GM12875 (cell line): ENCODE results near the gene GALNT7.

Experiments used
- H3K4me3 ChIP-seq: one replicate; pipeline ENCODE4 v1.5.1; 2011; ENCODE audit warnings: low read depth, low read length, control low read depth
- TF ChIP-seq, protein P1 (sequence below): IDR thresholded peaks from 2 replicates; pipeline ENCODE4 v1.5.1; 2011; ENCODE audit warnings: low read depth, mild to moderate bottlenecking, control low read depth, inconsistent platforms, low read length, moderate library complexity, borderline replicate concordance; ENCODE audit not compliant: insufficient read depth

Gene GALNT7

DNA sequence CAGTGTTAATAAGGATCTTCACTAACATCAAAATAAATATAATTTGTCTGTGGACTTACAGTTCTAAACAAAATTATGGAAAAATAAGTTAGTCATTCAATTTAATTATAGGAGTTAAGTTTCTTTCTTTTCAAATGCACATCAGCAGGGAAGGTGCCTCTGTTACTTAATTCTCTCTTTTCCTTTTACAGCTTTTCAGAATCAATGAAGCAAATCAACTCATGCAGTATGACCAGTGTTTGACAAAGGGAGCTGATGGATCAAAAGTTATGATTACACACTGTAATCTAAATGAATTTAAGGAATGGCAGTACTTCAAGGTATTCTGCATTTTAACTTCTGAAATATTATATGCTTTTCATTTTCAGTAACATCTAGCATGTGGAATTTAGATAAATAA, 149.6 kb downstream of the GALNT7 start:
- TF ChIP-seq, protein P1, sequence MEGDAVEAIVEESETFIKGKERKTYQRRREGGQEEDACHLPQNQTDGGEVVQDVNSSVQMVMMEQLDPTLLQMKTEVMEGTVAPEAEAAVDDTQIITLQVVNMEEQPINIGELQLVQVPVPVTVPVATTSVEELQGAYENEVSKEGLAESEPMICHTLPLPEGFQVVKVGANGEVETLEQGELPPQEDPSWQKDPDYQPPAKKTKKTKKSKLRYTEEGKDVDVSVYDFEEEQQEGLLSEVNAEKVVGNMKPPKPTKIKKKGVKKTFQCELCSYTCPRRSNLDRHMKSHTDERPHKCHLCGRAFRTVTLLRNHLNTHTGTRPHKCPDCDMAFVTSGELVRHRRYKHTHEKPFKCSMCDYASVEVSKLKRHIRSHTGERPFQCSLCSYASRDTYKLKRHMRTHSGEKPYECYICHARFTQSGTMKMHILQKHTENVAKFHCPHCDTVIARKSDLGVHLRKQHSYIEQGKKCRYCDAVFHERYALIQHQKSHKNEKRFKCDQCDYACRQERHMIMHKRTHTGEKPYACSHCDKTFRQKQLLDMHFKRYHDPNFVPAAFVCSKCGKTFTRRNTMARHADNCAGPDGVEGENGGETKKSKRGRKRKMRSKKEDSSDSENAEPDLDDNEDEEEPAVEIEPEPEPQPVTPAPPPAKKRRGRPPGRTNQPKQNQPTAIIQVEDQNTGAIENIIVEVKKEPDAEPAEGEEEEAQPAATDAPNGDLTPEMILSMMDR, result no peak
- no peak overlapping the region for H3K4me3 ChIP-seq

DNA sequence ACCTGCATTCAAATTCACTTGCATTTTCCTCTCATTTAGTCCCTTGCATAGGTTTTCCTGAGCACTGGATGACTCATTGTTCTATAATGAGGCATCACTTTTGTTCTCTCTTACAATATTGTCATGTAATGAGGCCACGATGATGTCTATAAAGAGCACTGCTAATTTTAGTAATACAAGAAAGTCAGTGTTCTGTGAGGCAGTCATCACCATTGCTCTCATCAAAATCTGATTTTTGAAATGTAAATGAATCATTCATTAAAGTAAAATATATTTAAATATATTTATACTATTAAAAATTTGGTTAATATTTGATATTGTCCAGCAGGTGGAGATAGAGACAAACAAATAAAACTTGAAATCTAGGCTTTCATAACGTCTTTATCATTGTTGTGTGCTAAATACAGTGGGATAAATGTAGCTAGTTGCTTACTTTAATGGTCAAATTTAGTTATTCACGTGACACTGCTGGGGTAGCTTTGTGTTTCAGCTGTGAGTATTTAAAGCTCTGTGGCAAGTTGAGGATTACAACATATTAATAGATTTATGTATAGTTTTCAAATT, 150.1 kb downstream of the GALNT7 start:
- TF ChIP-seq, protein P1, result no peak
- no peak overlapping the region for H3K4me3 ChIP-seq

DNA sequence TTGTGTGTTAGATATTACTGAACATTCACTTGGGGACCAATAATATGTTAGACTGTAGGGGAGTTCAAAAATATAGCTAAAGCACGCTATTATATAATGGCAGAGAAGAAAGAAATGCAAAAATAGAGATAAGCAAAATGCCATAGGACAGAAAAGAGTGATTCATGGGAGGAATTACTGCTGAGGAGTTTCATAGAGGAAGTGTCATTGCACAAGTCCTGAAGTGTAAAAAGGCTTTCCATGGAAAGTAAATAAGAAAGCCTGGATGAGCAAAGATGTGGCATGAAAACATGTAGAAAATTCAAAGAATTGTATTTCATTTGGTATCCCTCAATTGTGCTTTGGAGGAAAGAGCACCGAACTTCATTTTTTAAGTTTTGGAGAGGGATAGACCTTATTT, 151.1 kb downstream of the GALNT7 start:
- no peak overlapping the region for H3K4me3 ChIP-seq
- TF ChIP-seq, protein P1, result no peak

DNA sequence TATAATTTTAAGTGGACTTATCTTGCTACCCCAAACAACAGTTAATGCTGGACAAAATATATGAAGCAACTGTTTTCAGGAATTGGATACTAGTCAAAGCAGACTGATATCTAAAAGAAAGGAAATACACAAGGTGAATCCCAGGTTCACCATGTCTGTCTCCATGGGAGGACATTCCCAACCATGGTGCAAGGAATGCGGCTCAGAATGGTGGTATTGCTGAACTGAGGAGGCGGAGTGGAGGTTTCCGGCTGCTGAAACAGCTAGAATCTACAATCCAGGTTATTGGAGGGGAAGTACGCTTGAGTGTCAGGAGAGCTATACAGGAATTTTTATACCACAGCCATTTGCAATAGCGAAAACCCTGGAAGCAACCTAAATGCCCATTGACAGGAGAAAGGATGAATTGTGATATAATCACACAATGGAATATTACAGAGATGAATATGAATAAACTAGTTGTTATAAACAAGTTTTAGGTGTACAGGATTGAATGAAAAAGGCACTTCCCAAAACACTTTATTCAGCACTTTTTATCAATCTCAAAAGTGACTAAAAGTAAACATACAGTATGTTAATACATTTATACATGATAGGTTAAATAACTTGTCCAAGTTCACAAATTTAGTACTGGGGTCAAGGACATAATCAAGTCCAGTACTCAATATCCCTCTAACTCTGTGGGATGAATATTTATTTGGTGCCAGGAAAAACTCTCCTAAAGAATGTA, 156.6 kb downstream of the GALNT7 start:
- TF ChIP-seq, protein P1, result no peak
- no peak overlapping the region for H3K4me3 ChIP-seq

DNA sequence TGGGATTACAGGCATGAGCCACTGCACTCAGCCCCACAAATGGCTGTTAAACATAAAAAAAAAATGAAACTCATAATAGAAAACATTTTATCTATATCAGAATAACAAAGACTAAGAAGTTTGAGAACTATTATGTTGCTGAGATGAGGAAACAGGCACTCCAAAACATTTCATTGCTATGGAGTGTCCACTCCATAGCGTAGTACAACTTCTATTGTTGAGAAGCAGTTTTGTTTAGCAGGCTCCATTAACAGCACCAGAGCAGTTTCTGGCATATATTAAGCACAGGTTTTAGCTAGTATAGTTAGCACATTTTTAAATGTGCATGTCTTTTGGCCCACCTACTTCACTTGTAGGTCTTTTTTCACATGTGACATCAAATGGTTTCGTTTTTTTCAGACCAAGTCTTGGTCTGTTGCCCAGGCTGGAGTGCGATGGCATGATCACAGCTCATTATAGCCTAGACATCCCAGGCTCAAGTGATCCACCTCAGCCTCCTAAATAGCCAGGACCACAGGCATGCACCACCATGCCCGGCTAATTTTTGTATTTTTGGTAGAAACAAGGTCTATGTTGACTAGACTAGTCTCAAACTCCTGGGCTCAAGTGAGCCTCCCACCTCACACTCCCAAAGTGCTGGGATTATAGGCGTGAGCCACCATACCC, 159.8 kb downstream of the GALNT7 start:
- TF ChIP-seq, protein P1, result no peak

DNA sequence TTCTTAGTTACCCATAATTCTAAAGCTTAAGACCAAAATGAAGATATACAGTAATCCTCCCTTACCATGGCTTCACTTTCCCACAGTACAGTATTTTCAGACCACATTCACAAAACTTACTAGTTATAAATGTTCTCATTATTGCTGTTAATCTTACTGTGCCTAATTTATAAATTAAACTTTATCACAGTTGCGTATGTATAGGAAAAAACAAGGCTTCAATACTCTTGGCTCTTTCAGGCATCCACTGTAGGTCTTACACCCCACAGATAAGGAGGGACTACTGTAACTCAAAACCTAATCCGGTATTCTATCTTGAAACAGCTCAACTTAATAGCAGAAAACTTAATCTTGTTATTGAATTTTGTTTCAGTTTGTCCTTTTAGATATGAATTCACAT, 162.0 kb downstream of the GALNT7 start:
- H3K4me3 ChIP-seq, result no peak overlapping the region
- TF ChIP-seq, protein P1, result no peak

More for the DNA sequence above, 159.8 kb downstream of the GALNT7 start:
- no peak overlapping the region for H3K4me3 ChIP-seq

DNA sequence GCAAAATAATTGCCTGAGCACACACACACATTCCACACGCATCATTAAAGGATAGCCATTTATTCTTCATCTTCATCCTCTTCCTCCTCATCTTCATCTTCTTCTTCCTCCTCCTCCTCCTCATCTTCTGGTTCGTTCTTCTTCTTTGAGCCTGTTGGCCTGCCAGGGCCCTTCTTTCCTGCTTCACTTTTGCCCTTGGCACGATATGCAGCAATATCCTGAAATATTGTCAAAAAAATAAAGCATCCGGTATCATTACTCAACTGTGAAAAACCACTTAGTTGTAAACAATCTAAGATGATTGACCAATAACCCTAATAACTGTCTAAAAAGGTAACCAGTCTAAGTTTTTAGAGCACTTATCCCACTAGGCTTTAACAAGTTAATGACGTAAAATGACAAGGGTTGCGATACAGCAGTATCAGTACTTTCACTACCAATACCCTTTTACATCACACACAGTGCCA, 163.4 kb downstream of the GALNT7 start:
- TF ChIP-seq, protein P1, result no peak

More for the DNA sequence above, 163.4 kb downstream of the GALNT7 start:
- peak overlapping the region; percentile 95 for H3K4me3 ChIP-seq
